H1 (cell line): ENCODE results near the gene CYP27B1. TPM values are rescaled to one million over a fixed set of nuclear protein-coding genes. Genes with fewer than 3 reads are reported as not detected.

Experiments
- BCL11A ChIP-seq, 2 experiments: IDR thresholded peaks; one replicate each; pipeline ENCODE4 v1.6.1; 2011; ENCODE audit warnings: low read depth in 2 of 2, low read length in 2 of 2, mild to moderate bottlenecking in 2 of 2
- HDAC6 ChIP-seq: IDR thresholded peaks from one replicate; pipeline ENCODE4 v1.7.1; 2012; ENCODE audit warnings: low read depth, mild to moderate bottlenecking, inconsistent platforms, low read length, moderate library complexity
- RAD21 ChIP-seq, 2 experiments: IDR thresholded peaks in 1 of 2; conservative IDR thresholded peaks in 1 of 2; 2 replicates each; pipeline ENCODE4 v1.6.1; 2011; ENCODE audit warnings: low read depth in 2 of 2, low read length in 2 of 2, improper control_type of control experiment in 1 of 2, inconsistent platforms in 1 of 2, mild to moderate bottlenecking in 1 of 2, moderate library complexity in 1 of 2
- SIX5 ChIP-seq: IDR thresholded peaks from 2 replicates; pipeline ENCODE4 v1.6.1; 2011; ENCODE audit warnings: mild to moderate bottlenecking, low read depth, low read length
- TAF1 ChIP-seq: IDR thresholded peaks from 2 replicates; pipeline ENCODE4 v1.6.1; 2011; ENCODE audit warnings: mild to moderate bottlenecking, low read depth, low read length
- polyA plus RNA-seq, 7 experiments: library from polyadenylated mRNA; depleted of rRNA in 3 of 7; stranded (reverse) in 5 of 7; unstranded in 2 of 7; fragments of >200 nt in 5 of 7; fragments of 200-250 nt in 2 of 7; gene quantifications; 1 replicate in 5 of 7; 2 replicates in 1 of 7; 4 replicates in 1 of 7; pipeline versions ENCODE4 v1.2.1 to v1.2.3, GENCODE V29; 2011 to 2013; ENCODE audit warnings: missing spikeins in 2 of 7, mixed read lengths in 2 of 7
- total RNA-seq: library from RNA; stranded (reverse); fragmentation: NEBNext Ultra II Directional; extraction: Animal tissue kit (Norgen Biotek cat#: 25700); gene quantifications from 2 replicates; pipeline ENCODE4 v1.2.1, GENCODE V29; 2021
- TF ChIP-seq, protein P1 (sequence below): IDR thresholded peaks from 2 replicates; pipeline ENCODE4 v1.6.1; 2011; ENCODE audit warnings: low read depth, mild to moderate bottlenecking, low read length; ENCODE audit not compliant: insufficient read depth
- TF ChIP-seq, protein P2 (sequence below): IDR thresholded peaks from 2 replicates; pipeline ENCODE4 v1.6.1; 2012; ENCODE audit warnings: low read length, inconsistent platforms

The CYP27B1 gene
- total and polyA plus RNA-seq, 2 of the 8 experiments (the other 6 are each of a cell fraction or from before 2014, with no cell fraction given) = 2.9 to 3.3 TPM

GRCh38 chr12:57783466-57783801 lies 16.6 kb upstream of the CYP27B1 start (continued):
- TF ChIP-seq, protein P1, sequence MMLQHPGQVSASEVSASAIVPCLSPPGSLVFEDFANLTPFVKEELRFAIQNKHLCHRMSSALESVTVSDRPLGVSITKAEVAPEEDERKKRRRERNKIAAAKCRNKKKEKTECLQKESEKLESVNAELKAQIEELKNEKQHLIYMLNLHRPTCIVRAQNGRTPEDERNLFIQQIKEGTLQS = no peak
- no peak for TF ChIP-seq HDAC6
- TF ChIP-seq RAD21 (IDR thresholded peaks at IDR 0.05 in 1 of 2, conservative IDR thresholded peaks at IDR 0.05 in 1 of 2; ENCODE audit: low read depth in 2 of 2, low read length in 2 of 2) = no peak
- TF ChIP-seq, protein P2, sequence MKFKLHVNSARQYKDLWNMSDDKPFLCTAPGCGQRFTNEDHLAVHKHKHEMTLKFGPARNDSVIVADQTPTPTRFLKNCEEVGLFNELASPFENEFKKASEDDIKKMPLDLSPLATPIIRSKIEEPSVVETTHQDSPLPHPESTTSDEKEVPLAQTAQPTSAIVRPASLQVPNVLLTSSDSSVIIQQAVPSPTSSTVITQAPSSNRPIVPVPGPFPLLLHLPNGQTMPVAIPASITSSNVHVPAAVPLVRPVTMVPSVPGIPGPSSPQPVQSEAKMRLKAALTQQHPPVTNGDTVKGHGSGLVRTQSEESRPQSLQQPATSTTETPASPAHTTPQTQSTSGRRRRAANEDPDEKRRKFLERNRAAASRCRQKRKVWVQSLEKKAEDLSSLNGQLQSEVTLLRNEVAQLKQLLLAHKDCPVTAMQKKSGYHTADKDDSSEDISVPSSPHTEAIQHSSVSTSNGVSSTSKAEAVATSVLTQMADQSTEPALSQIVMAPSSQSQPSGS = no peak
- TF ChIP-seq SIX5 = no peak
- TF ChIP-seq TAF1 = no peak
- TF ChIP-seq BCL11A (IDR thresholded peaks at IDR 0.05; ENCODE audit: low read depth in 2 of 2, low read length in 2 of 2) = no peak
